ELR (cell line): ENCODE results near the gene HSD17B7.
"Not testable (repeated sequence)": the region's sequence is repeated elsewhere in the genome, so short reads cannot be mapped to it uniquely, and the experiment has no call there.

Experiments used
- DNase-seq: peaks from one replicate; pipeline ENCODE4 v3.0.0-alpha.2; 2015; ENCODE audit warnings: low read depth

HSD17B7 gene

DNA sequence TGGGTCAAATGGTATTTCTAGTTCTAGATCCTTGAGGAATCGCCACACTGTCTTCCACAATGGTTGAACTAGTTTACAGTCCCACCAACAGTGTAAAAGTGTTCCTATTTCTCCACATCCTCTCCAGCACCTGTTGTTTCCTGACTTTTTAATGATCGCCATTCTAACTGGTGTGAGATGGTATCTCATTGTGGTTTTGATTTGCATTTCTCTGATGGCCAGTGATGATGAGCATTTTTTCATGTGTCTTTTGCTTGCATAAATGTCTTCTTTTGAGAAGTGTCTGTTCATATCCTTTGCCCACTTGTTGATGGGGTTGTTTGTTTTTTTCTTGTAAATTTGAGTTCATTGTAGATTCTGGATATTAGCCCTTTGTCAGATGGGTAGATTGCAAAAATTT, 17.0 kb downstream of the HSD17B7 start:
- not testable (repeated sequence) for DNase-seq

DNA sequence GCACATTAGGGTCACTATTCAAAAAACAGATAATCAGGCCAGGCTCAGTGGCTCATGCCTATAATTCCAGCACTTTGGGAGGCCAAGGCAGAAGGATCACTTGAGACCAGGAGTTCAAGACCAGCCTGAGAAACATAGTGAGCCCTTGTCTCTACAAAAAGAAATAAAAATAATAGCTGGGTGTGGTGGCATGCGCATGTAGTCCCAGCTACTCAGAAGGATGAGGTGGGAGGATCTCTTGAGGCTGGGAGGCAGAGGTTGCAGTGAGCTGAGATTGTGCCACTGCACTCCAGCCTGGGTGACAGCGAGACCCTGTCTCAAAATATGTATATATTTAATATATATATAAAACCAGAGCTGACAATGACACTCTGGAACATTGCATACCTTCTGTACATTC, 21.9 kb downstream of the HSD17B7 start:
- DNase-seq, result not testable (repeated sequence)

DNA sequence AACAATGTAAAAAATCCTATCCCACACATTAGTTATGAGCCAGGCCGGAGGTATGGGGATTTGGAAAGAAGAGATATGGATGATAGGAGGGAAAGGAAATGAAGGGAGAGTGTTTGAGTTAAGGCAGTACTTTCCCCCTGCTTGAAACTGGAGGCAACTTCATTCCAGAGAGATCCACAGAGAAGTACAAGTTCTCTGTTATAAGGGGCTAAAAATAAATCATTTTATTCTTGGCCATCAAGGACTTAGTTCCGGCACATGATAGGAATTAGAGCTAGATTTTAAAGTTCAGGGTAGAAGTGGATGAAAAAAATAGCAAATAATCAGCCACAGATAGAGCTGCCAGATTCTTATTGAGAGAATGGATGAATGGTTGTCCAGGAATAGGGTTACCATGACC, 27.6 kb downstream of the HSD17B7 start:
- DNase-seq, result not testable (repeated sequence)

DNA sequence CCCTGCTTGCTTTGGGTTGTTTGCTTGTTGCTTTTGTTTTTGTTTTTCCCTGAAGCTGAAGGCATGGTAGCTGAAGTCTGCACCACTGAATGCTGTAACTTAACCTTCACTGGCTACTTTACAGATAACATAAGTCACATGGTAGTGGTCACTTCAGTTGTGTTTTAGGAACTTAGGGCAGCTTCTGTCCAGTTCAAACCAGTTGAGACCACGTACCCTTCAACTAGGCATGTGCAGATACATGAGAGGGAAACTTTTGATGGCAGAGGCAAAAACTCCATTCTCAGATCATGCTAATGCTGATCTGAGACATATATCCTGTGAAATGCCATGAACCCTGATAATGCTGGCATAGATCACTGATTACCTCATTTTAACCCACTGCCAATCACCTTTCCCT, 28.2 kb downstream of the HSD17B7 start:
- DNase-seq, result not testable (repeated sequence)

DNA sequence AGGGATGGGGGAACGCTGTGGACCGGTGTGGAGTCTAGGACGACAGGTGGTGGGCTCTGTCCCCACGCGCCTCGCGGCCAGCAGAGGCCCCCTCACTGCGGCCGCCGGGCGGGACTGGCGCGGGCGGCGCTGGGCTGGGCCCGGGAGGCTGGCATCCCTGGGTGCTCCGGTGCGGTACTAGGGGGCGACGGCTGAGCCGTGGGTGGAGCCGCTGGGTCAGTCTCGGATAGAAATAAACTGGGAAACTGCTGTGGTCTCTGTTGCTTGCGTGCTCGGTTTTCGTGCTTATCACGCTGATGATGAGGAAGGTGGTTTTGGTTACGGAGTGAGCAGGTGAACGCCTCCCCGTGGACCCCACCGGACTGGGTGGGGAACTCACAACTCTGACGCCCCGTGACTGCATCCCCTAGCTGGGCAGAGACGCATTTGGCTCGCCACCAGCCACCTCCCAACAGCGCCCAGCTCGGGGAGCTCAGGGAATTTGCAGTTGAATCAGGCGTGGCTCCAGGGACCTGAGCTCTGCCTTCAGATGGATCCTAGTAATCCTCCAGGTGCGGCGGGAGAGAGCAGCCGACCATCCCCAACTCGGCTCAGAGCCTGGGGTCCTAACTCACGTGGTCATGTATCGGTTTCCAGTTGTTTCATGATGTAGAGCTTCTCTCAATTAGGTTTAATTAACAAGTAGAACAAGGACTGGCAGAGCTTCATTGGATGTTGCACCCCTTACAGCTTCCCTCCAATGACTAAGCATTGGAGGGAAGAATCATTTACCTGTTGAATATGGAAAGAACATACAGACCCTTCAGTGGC, 32.1 kb downstream of the HSD17B7 start:
- peak; percentile 48 for DNase-seq

DNA sequence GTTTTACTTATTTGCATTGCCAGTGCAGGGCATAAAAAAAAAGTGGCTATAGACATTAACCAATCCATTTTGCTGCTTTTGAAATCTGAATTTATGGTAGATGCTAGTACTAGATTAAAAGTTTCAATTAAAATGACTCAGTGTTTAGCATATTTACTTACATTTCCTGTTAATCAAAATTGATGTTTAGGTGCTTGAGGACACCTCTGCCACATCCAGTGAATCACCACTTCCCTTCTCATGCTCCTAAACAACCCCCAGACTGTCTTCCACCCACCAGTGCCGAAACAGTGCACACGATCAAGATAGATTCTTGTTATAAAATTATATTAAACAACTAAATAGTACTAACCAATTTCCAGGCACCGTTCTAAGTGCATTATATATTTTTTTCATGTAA, 32.7 kb downstream of the HSD17B7 start:
- peak; percentile 23 for DNase-seq

DNA sequence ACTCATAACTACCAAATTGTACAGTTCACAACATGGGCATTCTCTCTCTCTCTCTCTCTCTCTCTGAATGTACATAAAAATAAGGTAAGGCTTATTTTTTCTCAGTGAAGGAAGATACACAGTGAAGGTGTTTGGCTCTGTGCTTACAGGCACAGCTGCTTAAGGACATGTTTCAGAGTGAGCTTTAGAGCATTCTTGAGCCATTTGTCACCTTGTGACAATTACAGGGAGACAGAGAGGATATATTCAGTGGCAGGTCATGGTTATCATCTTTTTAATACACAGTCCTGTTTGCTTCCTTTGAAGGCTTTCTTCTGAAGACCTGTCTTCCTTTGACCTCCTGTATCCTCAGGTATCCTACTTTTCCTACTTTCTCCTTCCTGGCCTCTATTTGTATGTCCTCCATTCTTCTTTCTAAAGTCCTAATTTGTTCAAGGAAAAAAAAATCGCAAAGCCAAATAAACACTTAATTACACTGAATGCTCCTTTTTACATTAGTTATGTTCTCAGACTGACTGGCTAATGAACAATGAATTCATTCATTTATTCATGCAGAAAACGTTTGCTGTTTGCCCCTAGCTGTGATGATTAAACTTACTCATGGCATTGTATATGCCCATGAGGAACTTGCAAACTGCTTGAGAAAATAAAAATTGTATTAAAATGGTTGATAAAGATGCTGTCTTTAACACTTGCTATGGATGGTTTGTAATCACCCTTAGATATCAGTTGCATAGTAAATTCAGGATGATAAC, 33.4 kb downstream of the HSD17B7 start:
- DNase-seq, result peak; percentile 29

DNA sequence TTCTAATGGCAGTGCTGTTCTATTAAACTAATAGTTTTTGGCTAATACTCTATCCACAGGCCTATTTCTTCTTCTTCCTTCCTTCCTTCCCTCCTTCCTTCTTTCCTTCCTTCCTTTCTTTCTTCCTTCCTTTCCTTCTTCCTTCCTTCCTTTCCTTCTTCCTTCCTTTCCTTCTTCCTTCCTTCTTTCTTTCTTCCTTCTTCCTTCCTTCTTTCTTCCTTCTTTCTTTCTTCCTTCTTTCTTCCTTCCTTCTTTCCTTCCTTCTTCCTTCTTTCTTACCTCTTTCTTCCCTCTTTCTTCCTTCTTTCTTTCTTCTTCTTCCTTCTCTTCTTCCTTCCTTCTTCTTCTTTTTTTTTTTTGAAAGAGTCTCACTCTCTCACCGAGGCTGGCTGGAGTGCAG, 38.8 kb downstream of the HSD17B7 start:
- DNase-seq, result no peak

DNA sequence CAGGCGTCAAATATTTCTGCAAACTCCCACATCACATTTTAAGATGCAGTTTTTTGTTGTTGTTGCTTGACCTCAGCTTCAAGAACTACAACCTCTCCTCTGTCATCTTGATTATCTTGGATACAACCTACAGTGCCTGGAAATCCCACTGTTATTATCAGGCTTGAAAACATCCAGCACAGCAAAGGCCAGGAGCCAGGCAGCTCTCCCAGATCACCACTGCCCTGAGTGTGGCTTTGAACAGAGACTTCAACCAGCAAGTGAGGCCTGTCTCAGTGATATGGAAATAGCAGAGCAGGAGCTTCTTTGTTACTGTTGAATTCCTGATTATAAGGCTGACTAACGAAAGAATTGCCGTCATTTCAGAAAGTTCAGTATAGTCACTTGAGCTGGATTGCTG, 42.0 kb downstream of the HSD17B7 start:
- no peak for DNase-seq

DNA sequence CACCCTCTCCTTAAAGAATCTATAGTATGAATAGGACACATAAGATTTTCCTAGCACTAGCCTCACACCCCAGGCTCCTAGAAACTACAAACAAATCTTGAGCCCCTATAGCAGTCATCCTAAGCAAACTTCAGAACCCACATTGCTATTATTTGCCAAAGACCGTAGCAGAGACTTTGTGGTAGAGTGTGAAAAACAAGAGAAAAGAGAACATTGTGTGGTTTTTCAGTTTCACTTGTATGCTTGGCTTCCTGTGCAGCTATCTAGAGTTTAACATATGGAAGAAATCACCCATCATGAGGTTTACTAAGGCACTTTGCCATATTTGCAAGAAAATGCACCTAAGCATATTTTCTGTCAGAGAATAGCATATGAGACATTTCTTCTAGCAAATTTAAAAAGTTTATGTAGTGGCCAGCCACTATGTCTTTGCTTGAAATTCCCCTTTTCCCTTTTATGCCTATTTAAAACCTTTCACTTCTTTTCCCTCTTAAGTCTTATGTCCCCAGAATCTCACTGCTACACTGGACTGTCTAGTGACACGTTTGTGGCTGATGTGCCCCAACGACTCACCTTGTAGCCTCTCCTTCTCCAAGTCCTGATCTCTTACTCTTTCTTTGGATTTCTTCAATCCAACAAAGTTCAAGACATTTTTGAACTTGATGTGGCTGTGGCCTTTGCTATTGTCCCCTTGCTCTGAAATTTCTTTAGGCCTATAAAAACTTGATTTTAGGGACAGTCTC, 44.8 kb downstream of the HSD17B7 start:
- no peak for DNase-seq

DNA sequence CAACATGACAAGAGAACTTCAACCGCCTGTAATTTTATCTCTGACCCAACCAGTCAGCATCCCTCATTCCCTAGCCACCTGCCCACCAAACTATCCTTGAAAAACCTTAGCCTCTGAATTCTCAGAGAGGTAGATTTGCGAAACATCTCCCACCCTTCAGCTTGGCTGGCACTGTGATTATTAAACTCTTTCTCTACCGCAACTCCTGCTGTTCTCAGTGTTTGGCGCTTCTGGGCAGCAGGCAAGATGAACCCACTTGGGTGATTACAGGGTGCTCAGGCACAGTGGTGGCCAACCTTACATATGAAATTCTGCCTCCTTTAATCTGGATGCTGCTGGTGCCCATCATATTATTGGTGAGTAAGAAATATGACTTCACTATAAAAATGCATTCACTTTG, 48.4 kb downstream of the HSD17B7 start:
- no peak for DNase-seq

DNA sequence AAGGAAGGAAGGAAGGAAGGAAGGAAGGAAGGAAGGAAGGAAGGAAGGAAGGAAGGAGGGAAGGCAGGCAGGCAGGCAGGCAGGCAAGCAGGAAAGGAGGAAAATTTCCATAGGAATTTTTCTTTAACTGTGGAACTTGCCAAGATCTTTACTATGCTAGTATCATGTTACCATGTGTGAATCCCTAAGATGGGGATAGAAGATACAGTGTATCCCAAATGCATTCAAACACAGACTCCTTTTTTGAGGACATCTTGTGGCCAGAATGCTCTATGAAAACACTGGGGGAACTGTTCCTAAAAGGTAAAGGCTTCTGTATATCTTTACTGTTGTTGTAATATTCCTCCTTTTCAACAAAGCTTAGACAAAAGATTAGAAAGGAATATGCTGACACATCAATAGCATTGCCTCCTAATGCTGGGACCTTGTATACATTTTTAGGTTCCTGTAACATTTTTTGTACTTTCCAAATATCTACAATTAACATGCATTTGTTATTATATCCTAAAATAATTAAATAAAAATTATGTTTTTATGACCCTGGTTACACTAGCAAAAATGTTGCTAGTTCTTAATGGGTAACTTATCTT, 49.8 kb downstream of the HSD17B7 start:
- no peak for DNase-seq

DNA sequence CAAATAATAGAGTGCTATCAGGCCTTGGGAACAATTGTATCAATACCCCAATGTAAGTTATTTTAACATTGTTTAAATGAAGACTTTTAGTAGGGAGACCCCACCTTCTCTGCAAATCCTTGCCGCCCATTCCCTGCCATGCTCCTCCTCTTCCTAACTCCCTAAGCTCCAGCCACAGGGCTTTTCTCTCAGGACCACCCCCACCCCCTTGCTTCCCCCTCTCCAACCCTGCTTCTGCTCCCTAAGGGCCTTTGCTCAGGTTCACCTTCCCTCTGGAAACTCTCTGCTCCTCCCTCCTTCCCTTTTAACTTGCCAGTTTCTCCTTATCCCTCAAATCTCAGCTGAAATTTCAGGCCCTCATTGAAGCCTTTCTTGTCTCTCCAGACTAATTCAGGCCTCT, 53.7 kb downstream of the HSD17B7 start:
- DNase-seq, result no peak

DNA sequence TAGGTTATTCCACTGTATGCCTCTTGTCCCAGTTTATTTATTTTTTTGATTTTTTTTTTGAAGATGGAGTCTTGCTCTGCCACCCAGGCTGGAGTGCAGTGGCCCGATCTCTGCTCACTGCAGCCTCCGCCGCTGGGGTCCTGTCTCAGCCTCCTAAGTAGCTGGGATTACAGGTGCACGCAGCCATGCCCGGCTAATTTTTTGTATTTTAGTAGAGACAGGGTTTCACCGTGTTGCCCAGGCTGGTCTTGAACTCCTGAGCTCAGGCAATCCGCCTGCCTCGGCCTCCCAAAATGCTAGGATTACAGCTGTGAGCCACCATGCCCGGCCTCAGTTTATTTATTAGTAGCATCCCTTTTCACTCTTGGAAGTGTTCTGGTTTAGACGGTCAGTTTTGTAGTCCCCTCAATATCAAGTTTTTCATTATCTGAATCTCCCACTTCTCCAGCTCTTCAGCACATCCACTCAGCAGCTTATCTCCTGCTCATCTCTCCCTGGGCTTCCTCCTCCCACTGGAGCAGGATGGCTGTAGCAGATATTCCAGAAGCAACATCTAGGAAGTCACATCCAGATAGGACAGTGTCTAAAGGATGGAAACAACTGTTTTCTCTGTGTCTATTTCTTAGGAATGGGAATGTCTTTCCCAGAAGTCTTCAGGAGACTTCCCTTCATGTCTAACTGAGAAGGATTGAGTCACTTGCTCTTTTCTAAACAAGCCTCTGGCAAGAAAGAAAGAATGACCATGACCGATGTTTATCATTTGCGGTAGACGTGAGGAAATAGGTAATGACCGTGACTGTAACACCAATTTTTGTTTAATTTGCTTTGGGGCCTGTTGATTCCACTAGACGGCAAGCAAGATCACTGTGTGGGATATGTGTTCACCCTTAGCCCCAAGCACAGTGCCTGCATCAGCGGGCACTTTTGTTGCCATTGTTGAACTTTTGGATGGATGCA, 56.0 kb downstream of the HSD17B7 start:
- peak; percentile 96 for DNase-seq

DNA sequence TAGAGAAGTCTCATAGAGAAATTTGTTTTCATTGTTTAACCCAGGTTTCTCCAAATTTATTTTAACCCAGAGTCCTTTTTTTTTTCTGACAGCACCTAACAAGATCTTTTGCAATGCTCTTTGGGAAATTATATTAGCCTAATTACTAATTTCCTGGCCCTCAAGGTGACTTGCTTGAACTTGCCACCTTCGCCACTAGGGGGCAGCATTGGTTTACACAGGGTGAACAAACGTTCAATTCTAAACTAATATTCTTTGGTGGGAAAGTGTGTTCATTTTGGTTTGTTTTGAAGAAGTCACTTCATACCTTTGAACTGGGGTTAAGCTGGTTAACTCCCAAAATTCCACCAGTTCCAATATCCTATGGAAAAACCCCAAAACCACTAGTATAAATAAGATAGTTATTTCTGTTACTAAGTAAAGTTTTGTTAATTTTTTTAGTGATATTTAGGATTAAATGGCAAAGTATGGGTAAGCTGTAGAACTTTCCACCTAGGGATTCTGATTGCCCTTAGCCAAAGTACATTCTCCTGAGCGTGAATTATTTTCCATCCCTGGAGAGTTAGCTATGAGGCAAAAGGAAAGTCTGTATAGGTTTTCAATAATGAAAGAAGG, 57.4 kb downstream of the HSD17B7 start:
- peak; percentile 83 for DNase-seq

DNA sequence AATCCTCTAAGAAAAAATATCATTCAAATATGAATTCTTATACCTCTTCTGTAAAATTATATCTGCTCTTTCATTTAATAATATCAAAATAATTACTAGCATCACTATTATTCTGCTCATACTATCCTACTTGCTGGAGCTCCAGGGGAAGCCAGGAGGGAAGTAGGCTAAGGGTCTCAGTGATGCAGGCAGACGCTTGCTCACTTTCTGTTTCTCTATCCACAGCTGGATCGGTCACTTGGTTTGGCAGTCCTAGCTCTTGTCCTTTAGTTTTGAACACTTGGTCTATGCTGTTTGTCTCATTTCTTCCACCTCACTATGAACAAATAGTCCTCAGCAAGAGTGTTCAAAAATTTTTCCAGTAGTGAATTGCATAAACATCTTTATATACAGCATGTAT, 59.2 kb downstream of the HSD17B7 start:
- DNase-seq, result no peak

DNA sequence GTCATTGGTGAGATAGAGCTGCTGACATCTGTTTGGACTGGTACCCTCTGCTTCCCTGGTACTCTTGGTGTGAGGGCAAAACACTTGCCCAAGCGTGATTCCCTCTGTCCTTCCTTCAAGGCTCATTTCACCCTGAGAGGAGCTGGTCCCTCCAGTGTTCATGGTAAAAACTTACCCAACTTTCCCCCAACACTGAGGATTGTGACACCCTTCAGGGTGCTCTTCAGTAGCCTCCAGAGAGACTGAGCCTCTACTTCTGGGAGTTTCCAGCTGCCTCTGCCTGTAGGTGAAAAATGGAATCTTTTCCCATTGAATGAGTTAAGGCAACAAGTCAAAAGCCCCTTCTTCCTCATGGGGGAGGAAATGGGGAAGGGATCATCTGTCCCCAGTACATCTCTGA, 60.8 kb downstream of the HSD17B7 start:
- DNase-seq, result no peak

DNA sequence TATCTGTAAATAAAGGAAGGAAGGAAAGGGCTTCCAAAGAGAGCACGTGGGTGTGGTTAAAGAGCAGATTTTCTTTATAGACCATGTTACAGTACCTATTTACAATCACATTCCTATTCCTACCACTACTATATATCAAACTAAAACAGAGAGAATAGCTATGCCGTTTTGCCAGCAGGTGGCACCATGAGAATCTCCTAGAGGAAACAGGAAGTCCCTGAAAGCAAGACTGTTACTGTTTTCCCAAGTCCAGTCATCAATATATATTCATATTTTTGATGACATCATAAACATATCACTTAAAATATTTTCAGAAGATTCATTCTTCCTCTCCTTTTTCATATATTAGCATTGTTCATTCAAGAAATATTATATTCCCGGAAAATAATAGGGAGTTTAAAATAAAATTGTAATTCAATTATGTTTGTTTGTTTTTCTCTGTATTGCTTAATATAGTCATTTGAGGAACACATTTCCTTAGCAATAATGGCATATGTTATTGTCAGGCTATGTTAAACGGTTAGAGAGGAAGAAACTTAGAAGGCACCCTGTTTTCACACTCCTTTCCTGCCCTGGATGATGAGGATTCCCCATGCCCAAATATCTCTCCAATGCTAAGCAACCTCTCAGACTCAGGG, 63.9 kb downstream of the HSD17B7 start:
- peak; percentile 92 for DNase-seq

DNA sequence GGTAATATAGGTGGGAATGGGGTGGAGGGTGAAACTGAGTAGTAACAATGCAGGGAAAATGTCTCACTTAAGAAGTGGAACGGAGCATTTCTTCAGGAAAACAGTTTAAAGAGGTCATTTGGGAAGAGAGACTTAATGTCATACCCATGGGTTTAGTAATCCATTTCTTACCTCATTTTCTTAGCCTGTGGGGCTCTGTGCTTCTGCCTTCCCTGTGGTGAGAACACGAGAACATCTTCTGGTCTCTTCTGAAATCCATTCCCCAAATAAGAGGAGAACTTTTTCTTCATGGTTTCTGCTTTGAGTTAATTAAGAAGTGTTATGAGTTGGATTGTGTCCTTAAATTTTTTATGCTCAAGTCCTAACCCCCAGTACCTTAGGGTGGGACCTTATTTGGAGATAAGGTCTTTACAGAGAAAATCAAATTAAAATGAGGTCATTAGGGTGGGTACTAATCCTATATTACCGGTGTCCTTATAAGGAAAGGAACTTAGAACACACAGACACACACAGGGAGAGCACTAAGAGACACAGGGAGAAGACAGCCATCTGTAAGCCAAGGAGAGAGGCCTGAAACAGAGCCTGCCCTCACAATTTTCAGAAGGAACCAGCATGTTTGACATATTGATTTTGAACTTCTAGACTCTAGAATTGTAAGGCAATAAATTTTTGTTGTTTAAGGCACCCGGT, 65.1 kb downstream of the HSD17B7 start:
- DNase-seq, result peak; percentile 77

DNA sequence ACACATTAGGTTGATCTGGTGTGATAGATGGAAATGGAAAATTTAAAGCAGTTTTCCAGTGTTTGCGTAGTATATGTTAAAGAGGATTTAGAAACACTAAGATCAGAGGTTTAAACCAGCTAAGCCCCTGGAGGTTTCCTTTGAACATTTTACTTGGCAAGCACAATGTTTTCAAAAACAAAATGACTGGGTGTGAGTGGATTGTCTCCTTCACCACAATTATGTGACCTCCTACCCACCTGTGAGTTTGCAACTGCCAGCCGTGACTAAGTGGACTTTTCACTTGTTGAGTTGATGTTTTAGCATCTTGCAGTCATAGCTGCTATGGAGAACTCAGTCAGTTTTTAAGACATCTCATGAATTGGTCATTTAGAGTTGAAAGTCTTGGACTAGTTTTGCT, 65.8 kb downstream of the HSD17B7 start:
- DNase-seq, result peak; percentile 99
